K562 (cell line): ENCODE measurements around the gene JMY.

Experiments
- BRCA1 ChIP-seq, 2 experiments: fragments of 450-650 bp in 1 of 2; sonication (generic) in 1 of 2; formaldehyde crosslinking in 1 of 2; IDR thresholded peaks; 2 replicates each; pipeline versions ENCODE4 v1.5.0 to v1.6.1; 2017 to 2020; ENCODE audit warnings: mild to moderate bottlenecking in 1 of 2, missing genetic modification reagents in 1 of 2
- ELF4 ChIP-seq: fragments of 450-650 bp; formaldehyde crosslinking; IDR thresholded peaks from 2 replicates; pipeline ENCODE4 v1.4.0; 2022; ENCODE audit warnings: missing genetic modification characterization
- POLR2A ChIP-seq: fragments of 450-650 bp; conservative IDR thresholded peaks from 2 replicates; pipeline ENCODE4 v1.6.1; 2016
- PPARD ChIP-seq: fragments of 250-450 bp; sonication (Bioruptor Pico); IDR thresholded peaks from 2 replicates; pipeline ENCODE4 v1.8.0; 2022; ENCODE audit warnings: inconsistent platforms, mild to moderate bottlenecking, moderate library complexity
- ZNF77 ChIP-seq: fragments of 250-450 bp; sonication (Bioruptor Pico); IDR thresholded peaks from 2 replicates; pipeline ENCODE4 v1.5.0; 2020
- TF ChIP-seq, protein P1 (sequence below): sonication (generic); formaldehyde crosslinking; IDR thresholded peaks from 2 replicates; pipeline ENCODE4 v1.8.1; 2023; ENCODE audit warnings: mild to moderate bottlenecking, missing genetic modification reagents
- TF ChIP-seq, protein P2 (sequence below): sonication (generic); formaldehyde crosslinking; IDR thresholded peaks from 2 replicates; pipeline ENCODE4 v1.8.1; 2023; ENCODE audit warnings: mild to moderate bottlenecking, missing genetic modification reagents, moderate library complexity
- TF ChIP-seq, protein P3 (sequence below), 3 experiments: IDR thresholded peaks in 2 of 3; conservative IDR thresholded peaks in 1 of 3; 2 replicates each; pipeline ENCODE4 v1.5.1; 2011 to 2012; ENCODE audit warnings: low read length in 3 of 3, mild to moderate bottlenecking in 3 of 3, control low read depth in 2 of 3, improper control_type of control experiment in 1 of 3, inconsistent platforms in 1 of 3, low read depth in 1 of 3, mixed read lengths in 1 of 3, moderate library complexity in 1 of 3; ENCODE audit not compliant: insufficient read depth in 2 of 3

DNA sequence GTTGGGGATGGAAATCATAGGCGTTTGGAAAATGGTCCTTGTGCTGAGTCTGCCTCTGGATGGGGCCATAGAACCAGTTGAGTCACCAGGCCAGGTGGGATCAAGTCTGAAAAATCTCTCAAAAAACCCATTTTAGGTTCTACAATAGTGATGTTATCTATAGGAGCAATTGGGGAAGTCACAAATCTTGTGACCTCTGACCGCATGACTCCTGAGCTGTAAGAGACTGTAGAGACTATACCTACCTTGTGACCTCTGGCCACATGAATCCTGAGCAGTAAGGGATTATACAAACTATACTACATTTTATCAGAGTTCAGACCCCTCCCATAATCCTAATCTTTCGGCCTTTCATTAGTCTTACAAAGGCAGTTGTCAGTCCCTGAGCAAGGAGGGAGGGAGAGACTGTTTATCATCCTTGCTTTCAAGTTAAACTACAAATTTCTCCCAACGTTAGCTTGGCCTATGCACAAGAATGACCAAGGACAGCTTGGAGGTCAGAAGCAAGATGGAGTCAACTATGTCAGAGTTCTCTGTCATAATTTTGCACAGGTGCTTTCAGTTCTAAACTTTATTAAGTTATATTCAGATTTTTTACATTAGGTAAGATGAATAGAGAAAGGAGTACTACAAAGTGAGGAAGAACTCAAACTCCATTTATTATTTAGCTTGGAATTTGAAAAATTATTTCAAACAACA, 11.5 kb upstream of the JMY start:
- TF ChIP-seq BRCA1 (IDR thresholded peaks at IDR 0.05) (no peak), BRCA1 (CRISPR knock-in tag; IDR thresholded peaks at IDR 0.05) (no peak), POLR2A (no peak), ELF4 (no peak), PPARD (CRISPR knock-in tag) (no peak), ZNF77 (CRISPR knock-in tag) (no peak)
- TF ChIP-seq, protein P1, sequence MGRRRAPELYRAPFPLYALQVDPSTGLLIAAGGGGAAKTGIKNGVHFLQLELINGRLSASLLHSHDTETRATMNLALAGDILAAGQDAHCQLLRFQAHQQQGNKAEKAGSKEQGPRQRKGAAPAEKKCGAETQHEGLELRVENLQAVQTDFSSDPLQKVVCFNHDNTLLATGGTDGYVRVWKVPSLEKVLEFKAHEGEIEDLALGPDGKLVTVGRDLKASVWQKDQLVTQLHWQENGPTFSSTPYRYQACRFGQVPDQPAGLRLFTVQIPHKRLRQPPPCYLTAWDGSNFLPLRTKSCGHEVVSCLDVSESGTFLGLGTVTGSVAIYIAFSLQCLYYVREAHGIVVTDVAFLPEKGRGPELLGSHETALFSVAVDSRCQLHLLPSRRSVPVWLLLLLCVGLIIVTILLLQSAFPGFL (CRISPR knock-in tag), result no peak
- TF ChIP-seq, protein P2, sequence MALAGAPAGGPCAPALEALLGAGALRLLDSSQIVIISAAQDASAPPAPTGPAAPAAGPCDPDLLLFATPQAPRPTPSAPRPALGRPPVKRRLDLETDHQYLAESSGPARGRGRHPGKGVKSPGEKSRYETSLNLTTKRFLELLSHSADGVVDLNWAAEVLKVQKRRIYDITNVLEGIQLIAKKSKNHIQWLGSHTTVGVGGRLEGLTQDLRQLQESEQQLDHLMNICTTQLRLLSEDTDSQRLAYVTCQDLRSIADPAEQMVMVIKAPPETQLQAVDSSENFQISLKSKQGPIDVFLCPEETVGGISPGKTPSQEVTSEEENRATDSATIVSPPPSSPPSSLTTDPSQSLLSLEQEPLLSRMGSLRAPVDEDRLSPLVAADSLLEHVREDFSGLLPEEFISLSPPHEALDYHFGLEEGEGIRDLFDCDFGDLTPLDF (CRISPR knock-in tag), result no peak
- TF ChIP-seq, protein P3, sequence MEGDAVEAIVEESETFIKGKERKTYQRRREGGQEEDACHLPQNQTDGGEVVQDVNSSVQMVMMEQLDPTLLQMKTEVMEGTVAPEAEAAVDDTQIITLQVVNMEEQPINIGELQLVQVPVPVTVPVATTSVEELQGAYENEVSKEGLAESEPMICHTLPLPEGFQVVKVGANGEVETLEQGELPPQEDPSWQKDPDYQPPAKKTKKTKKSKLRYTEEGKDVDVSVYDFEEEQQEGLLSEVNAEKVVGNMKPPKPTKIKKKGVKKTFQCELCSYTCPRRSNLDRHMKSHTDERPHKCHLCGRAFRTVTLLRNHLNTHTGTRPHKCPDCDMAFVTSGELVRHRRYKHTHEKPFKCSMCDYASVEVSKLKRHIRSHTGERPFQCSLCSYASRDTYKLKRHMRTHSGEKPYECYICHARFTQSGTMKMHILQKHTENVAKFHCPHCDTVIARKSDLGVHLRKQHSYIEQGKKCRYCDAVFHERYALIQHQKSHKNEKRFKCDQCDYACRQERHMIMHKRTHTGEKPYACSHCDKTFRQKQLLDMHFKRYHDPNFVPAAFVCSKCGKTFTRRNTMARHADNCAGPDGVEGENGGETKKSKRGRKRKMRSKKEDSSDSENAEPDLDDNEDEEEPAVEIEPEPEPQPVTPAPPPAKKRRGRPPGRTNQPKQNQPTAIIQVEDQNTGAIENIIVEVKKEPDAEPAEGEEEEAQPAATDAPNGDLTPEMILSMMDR (IDR thresholded peaks at IDR 0.05 in 2 of 3, conservative IDR thresholded peaks at IDR 0.05 in 1 of 3; ENCODE audit: insufficient read depth in 2 of 3, low read depth in 1 of 3, low read length in 3 of 3), result no peak
